Ammon's horn (tissue), 1 donor: ENCODE measurements around the gene ACAP1.
"Not testable (repeated sequence)": the region's sequence is repeated elsewhere in the genome, so short reads cannot be mapped to it uniquely, and the experiment has no call there.

ENCODE experiments used
- DNase-seq: peaks from one replicate; pipeline ENCODE4 v3.0.0-alpha.2; 2016; ENCODE audit warnings: low spot score

Gene ACAP1

GRCh38 chr17:7329997-7330637 lies 6.2 kb upstream of the ACAP1 start:
- peak; percentile 83 for DNase-seq

DNA sequence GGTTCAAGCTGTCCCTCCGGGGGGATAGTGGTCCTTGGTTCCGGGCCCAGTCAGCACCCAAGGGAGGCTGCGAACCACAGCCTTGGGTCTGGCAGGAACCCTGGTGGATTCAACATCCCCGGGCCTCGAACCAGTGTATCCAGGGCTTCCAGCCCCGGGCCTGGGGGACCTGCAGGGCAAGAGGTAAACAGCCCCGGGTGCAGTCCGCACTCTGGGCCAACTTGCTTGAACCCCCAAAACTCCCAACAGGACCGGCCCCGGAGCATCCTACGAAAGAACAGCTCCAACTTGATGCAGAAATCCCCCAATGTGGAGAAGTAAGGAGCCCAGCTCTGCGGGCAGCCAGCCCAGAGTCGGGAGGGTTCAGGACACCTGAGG lies 5.7 kb upstream of the ACAP1 start:
- DNase-seq, result no peak

GRCh38 chr17:7332111-7332510 lies 4.2 kb upstream of the ACAP1 start:
- no peak for DNase-seq

- not testable (repeated sequence) for DNase-seq
Observed at GRCh38 chr17:7332600-7333069, 3.7 kb upstream of the ACAP1 start.

GRCh38 chr17:7334938-7335538 lies 1.3 kb upstream of the ACAP1 start:
- DNase-seq, result no peak

GRCh38 chr17:7335765-7336164 lies 564 bp upstream of the ACAP1 start:
- DNase-seq, result not testable (repeated sequence)

DNA sequence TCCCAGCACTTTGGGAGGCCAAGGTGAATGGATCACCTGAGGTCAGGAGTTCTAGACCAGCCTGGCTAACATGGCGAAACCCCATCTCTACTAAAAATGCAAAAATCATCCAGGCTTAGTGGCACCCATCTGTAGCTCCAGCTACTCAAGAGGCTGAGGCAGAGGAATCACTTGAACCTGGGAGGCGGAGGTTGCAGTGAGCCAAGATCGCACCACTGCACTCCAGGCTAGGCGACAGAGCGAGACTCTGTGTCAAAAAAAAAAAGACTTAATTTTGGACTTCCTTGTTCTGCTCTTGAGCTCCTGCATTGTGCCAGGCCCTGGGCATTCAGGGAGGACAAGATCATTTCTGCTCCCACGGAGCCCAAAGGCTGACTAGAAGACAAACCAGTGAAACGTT lies 1.3 kb downstream of the ACAP1 start:
- DNase-seq, result not testable (repeated sequence)

DNA sequence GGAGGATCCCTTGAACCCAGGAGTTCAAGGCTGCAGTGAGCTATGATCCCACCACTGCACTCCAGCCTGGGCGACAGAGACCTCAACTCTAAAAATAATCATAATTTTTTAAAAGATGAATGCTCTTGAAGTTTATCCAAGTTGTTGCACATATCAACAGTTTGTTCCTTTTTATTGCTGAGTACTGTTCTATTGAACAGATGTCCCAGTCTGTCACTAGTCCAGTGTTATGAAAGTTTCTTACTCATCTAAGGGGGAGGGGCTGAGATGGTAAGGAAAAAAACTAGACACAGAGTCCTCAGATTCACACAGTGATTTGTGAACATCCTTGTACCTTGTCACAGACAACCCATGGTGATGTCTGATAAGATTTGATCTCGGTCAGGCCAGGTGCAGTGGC lies 3.9 kb downstream of the ACAP1 start:
- DNase-seq, result peak; percentile 46

GRCh38 chr17:7341842-7342241 lies 5.5 kb downstream of the ACAP1 start:
- DNase-seq, result no peak

DNA sequence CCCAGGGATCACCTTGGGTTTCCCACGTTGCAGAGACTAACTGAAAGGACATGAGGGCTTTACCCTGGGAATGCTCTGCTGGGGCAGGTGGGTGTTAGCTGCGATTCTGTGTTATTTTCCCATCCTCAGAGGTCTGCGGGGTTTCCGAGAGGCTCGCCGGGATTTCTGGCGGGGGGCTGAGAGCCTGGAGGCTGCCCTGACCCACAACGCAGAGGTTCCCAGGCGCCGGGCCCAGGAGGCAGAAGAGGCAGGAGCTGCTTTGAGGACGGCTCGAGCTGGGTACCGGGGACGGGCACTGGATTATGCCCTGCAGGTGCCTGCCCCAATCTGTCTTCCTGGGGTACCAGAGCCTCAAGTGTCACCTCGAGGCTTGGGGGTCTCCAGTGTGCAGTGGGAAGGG lies 6.9 kb downstream of the ACAP1 start:
- DNase-seq, result no peak

- DNase-seq, result no peak
Observed at GRCh38 chr17:7346761-7347614, 10.7 kb downstream of the ACAP1 start.

DNA sequence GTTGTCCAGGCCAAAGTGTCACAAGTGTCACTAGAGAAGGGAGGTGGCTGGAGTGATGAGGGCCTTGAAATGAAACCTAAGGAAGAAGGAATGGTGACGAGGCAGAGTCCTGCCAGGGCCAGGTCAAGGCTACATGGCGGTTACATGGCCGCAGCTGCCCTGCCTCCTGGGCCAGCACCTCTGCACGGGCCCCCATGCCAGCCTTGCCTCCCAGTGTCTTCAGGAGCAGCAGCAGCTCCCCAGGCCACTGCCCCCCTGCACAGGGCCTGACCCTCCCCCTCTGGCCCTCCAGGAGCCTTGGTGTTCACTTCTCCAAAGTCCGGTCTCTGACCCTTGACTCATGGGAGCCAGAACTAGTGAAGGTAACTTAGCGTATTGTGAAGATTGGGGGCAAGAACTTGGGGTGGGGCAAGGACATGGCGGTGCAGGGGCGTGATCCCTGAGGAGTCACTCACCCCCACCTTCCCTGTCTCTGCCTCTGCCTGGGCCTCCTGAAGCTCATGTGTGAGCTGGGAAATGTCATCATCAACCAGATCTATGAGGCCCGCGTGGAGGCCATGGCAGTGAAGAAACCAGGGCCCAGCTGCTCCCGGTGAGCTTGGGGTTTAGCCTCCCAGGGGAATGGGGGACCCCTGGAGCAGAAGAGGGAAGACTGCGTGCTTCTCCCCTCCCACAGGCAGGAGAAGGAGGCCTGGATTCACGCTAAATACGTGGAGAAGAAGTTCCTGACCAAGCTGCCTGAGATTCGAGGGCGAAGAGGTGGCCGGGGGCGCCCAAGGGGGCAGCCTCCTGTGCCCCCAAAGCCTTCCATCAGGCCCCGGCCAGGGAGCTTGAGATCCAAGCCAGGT lies 11.5 kb downstream of the ACAP1 start:
- DNase-seq, result no peak

DNA sequence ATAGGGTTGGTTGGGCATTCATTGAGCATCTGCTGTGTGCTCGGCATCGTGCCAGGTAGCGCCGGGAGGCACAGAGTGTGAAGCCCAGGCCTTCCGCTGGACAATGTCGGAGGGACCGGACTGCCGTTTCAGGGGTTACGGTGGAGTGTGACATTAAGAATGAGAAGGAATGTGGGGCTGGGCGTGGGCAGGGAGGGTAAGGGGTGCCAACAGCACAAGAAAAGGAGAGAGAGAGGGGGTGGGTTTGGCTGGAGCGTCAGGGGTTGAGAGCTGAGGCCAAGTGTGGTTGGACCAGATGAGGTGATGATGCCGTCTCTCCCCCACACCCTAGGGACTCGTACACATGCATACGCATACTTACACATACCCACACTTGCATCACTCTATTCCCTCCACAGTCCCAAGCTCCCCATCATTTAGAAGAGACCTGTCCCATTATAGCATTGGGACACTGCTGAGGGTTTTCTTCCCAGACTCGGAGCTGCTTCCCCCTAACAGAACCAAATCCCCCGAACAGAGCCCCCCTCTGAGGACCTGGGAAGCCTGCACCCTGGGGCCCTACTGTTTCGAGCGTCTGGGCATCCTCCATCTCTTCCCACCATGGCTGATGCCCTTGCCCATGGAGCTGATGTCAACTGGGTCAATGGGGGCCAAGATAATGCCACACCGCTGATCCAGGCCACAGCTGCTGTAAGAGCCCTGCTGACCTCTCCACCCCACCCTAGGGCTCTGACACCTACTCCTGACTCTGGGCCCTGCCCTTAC lies 12.3 kb downstream of the ACAP1 start:
- DNase-seq, result no peak

DNA sequence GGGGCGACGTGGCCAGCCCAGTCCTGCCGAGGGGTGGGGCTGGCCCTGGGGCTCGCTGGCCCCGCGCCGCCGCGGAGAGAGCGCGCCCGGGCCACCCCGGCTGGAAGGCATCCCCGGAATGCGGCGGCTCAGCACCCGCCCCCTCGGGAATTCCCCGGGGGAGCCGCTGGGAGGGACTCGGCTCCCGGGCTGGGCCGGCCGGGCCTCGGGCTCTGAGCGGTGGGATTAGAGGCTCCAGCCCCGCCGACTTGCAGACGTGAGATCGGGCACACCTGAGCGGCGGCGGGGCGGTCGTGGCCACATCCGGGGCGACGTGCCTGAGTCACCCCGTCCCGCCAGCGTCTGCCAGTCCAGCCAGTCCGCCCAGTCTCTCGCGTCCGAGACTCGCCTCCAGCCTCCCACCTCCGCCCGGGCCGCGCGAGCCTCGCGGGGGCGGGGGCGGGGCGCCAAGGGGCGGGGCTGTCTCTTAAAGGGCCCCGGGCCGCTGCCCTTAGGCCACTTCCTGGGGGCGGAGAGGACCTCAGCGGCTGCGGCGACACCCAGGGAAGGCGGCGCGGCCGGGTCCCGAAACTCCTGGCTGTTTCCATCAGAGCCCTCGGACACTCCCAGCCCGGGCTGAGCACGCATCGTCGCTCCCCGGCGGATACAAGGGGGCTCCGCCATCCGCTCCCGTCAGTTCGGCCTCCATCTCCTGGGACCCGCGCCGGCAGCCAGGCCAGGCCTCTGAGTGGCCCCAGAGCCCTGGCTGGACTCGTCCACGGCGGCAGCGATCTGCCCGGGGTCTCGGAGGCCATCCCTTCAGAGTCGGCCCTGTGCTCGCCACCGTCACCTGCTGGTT lies 15.6 kb downstream of the ACAP1 start, which contains the start of gene KCTD11:
Gene KCTD11, plus strand, starts transcription at position 498 of the 838 bp plus-strand sequence.
- DNase-seq, result peak; percentile 83

DNA sequence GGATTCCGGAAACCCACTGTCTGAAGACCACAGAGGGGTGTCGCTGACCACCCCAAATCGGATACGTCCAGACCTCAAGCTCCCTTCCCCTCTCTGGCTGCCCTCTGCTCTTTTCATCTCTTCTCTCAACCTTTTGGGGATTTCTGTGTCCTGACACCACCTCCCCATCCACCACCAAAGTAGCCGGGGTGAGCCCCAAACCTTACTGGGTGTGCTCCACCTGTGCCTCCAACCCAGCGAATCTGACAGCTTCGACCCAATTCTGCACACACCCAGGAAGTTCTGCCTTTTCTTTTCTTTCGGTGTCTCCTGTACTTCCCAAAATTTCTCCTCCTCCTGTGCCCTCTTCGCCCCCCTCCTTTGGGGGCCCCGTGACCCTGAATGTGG lies 16.2 kb downstream of the ACAP1 start:
- DNase-seq, result no peak

DNA sequence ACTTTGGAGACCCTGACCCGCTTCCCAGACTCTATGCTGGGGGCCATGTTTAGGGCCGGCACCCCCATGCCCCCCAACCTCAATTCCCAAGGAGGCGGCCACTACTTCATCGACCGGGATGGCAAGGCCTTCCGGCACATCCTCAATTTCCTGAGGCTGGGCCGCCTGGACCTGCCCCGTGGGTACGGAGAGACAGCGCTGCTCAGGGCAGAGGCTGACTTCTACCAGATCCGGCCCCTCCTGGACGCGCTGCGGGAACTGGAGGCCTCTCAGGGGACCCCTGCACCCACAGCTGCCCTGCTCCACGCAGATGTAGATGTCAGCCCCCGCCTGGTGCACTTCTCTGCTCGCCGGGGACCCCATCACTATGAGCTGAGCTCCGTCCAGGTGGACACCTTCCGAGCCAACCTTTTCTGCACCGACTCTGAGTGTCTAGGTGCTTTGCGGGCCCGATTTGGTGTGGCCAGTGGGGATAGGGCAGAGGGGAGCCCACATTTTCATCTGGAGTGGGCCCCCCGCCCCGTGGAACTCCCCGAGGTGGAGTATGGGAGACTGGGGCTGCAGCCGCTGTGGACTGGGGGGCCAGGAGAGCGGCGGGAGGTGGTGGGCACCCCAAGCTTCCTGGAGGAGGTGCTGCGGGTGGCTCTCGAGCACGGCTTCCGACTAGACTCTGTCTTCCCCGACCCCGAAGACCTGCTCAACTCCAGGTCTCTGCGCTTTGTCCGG lies 16.7 kb downstream of the ACAP1 start:
- no peak for DNase-seq

GRCh38 chr17:7354262-7354843 lies 18.0 kb downstream of the ACAP1 start:
- DNase-seq, result no peak

GRCh38 chr17:7355053-7355452 lies 18.7 kb downstream of the ACAP1 start, which contains the start of gene TMEM95:
Gene TMEM95 (plus strand): TSS chr17:7355156. CDS start chr17:7355205, 49 bp downstream.
- peak; percentile 69 for DNase-seq

GRCh38 chr17:7355573-7355972 lies 19.2 kb downstream of the ACAP1 start:
- no peak for DNase-seq
